ENCODE measurements around the gene IL1RAPL2.

- TF ChIP-seq CTCF (IDR thresholded peaks at IDR 0.05; ENCODE audit: insufficient read depth, low read length, poor library complexity, severe bottlenecking), result no peak
- TF ChIP-seq EZH2phosphoT487 (conservative IDR thresholded peaks at IDR 0.05; ENCODE audit: low read length), result no peak
Measured at GRCh38 chrX:104522386-104522785, 43.6 kb upstream of the IL1RAPL2 start.

Measured in SU-DHL-6 (cell line).